ENCODE results near the gene ZFAND3. TPM values are rescaled to one million over a fixed set of nuclear protein-coding genes. Genes with fewer than 3 reads are reported as not detected.
A peak's percentile ranks its signal among the peaks of the same experiment; 100 is the strongest.

The ZFAND3 gene
- total and polyA plus RNA-seq, 2 of the 4 experiments (the other 2 are of a cell fraction) = 10.9 to 26.7 TPM

- Histone ChIP-seq H3K36me3 (ENCODE audit: control insufficient read depth, insufficient read depth, low read length) (no peaks in the 10 kb centered on the region), H3K27ac (ENCODE audit: insufficient read depth, low read length) (no peak overlapping the region), H3K23ac (ENCODE audit: low read depth, low read length) (no peak overlapping the region), H2BK20ac (ENCODE audit: low read depth, low read length) (no peak overlapping the region), H4K91ac (ENCODE audit: insufficient read depth, low read depth, low read length) (no peak overlapping the region), H3K79me1 (ENCODE audit: low read depth in 1 of 2, low read length in 2 of 2) (peaks cover 22 to 77% of the 10 kb centered on the region in 2 experiments), H3K4me2 (ENCODE audit: low read depth, low read length) (no peak overlapping the region), H4K5ac (ENCODE audit: low read depth, low read length) (no peak overlapping the region), H3K9ac (ENCODE audit: low read depth, low read length) (no peak overlapping the region), H2BK120ac (ENCODE audit: low read depth, low read length) (no peak overlapping the region), H4K20me1 (ENCODE audit: insufficient read depth, low read length) (peaks cover 62% of the 10 kb centered on the region), H2AK9ac (replicated peaks; ENCODE audit: low read depth, low read length, poor library complexity) (no peak overlapping the region), H3K14ac (replicated peaks; ENCODE audit: low read depth, low read length) (no peak overlapping the region), H3K4me3 (ENCODE audit: insufficient read depth, low read depth, low read length) (no peak overlapping the region), H4K8ac (ENCODE audit: low read depth in 2 of 2, low read length in 2 of 2) (no peak overlapping the region), H3K4me1 (ENCODE audit: control insufficient read depth, insufficient read depth, low read length) (peaks cover 6% of the 10 kb centered on the region), H2BK5ac (ENCODE audit: low read depth, low read length, poor library complexity, severe bottlenecking) (no peak overlapping the region), H3K18ac (ENCODE audit: low read depth, low read length) (no peak overlapping the region), H3K27me3 (ENCODE audit: control insufficient read depth, insufficient read depth, low read length) (no peaks in the 10 kb centered on the region), H2AK5ac (ENCODE audit: low read depth, low read length) (no peak overlapping the region), H3K4ac (ENCODE audit: low read depth, low read length) (no peak overlapping the region), H3K9me1 (ENCODE audit: insufficient read depth, low read length) (peaks cover 4% of the 10 kb centered on the region), H3K56ac (ENCODE audit: extremely low read depth, insufficient read depth, low read length) (no peak overlapping the region), H3K9me3 (ENCODE audit: control insufficient read depth, insufficient read depth, low read length) (no peaks in the 10 kb centered on the region), H2BK15ac (ENCODE audit: low read depth, low read length) (no peak overlapping the region), H2AFZ (replicated peaks; ENCODE audit: low read length, poor library complexity) (no peak overlapping the region)
- intact Hi-C loops (cut with micrococcal nuclease) = loop anchor here (1.0 to 10.0 kb wide), 3 partner anchors 110 to 638 kb away; no protein-coding TSS in a partner anchor
- dilution Hi-C loops (cut with HindIII; ENCODE audit: low sequenced_read_pairs, unreplicated experiment) = no loop called here
- ATAC-seq (ENCODE audit: low read depth) (peak; percentile 71), DNase-seq (peak; percentile 79)
- POLR2A ChIA-PET (ENCODE audit: unreplicated experiment) = interaction anchor here (0.5 kb wide), 1 partner anchor 215 kb away, joined by 4 read pairs; the partner anchor contains the start of gene ZFAND3
- WGBS, 2 experiments (ENCODE audit: extremely low coverage in 2 of 2, insufficient read length in 1 of 2) = no CpG with 5 or more reads among the region's 1 CpG
- in situ Hi-C loops (cut with MboI; ENCODE audit: low sequenced_read_pairs) = no loop called here
- TF ChIP-seq RAD21 (IDR thresholded peaks at IDR 0.05; ENCODE audit: low read length) = peak; percentile 61
- peak; percentile 66 for TF ChIP-seq CTCF (conservative IDR thresholded peaks at IDR 0.05; ENCODE audit: low read depth, low read length)
- TF ChIP-seq CHD1 (IDR thresholded peaks at IDR 0.05; ENCODE audit: low read depth, low read length) = no peak
- TF ChIP-seq SMC3 (IDR thresholded peaks at IDR 0.05; ENCODE audit: low read depth, low read length) = peak; percentile 81
- BruUV-seq (replicated peaks) = no TSS peak
- CTCF ChIA-PET = interaction anchor here (0.7 to 3.4 kb wide), 9 partner anchors 11 to 460 kb away, joined by 3 to 18 read pairs (median 3); no protein-coding TSS in a partner anchor
Observed at GRCh38 chr6:38034274-38034914, 214.9 kb downstream of the ZFAND3 start.

Data from IMR-90 (cell line).